GM20431 (cell line): ENCODE results near the gene ACBD6.

Experiments
- in situ Hi-C: fragments of 300-500 bp; cut with MseI, MboI; formaldehyde crosslinking; loops from one replicate; pipeline ENCODE4 v1.15.0; 2020; ENCODE audit warnings: low sequenced_read_pairs; ENCODE audit not compliant: unreplicated experiment

Gene ACBD6

DNA sequence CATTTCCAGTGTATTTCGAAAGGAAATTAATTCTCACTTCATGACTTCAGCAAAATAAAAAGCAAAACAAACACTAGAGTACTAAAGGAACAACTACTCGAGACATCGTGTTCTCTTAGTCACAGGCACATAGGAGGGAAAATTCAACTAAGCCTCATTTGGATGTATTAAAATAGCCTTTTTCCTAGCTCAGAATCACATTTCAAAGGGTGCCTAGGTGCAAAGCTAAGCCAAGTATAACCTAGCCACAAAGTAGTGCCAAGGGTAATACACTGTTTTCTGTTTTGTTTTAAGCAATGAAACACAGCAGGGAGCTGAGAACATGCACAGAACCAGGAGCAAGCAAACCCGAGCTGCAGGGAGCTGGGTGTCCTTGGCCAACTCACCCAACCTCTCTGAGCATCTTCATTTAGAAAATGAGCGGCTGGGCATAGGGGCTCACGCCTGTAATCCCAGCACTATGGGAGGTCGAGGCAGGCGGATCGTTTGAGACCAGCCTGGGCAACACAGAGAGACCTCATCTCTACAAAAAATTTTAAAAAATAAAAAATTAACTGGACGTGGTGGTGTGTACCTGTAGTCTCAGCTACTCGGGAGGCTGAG, 26.6 kb upstream of the ACBD6 start:
- in situ Hi-C loops: loop anchor here (10.0 to 25.0 kb wide), 2 partner anchors 326 to 633 kb away; no protein-coding TSS in a partner anchor

DNA sequence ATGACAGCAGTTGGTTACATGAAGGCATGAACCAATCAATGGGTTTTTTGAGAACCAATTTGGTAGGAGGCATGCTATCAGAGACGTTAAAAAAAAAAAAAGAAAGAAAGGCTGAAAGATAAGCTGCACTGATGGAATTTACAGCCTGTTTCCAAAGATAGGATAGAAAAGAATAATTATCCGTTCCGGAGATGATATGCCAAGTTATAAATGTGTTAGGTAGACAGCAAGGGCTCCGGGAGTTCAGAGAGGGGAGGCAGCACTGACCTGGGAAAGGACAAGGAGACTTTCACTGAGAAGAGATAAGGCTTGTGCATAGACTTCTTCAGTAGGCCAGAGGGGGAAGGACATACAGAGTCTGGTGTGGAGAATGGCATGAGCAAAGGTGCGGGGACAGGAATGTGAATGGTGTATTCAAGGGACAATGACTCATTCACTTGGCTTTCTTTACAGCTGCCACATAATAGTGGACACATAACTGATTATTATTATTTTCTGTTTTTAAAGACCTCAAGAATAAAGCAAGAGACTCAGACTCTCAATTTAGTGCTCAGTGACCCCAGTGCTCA, 24.8 kb upstream of the ACBD6 start:
- in situ Hi-C loops: loop anchor here (10.0 to 25.0 kb wide), 2 partner anchors 328 to 635 kb away; no protein-coding TSS in a partner anchor

DNA sequence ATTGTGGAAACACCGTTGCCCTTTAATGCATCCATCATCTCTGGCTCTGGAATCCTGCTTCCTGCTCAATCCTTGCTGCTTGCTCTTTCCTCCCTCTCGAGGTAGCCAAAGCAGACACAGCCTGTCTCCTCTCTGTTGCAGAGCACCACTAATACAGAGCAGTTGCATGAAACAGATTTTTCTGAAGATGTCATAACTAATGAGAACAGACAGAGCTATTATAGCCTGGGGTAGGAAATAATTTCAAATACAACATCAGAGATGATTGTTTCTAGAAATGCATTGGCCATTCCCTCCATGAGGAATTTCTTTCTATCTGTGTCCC, 23.3 kb upstream of the ACBD6 start:
- in situ Hi-C loops: loop anchor here (10.0 to 25.0 kb wide), 2 partner anchors 329 to 637 kb away; no protein-coding TSS in a partner anchor

DNA sequence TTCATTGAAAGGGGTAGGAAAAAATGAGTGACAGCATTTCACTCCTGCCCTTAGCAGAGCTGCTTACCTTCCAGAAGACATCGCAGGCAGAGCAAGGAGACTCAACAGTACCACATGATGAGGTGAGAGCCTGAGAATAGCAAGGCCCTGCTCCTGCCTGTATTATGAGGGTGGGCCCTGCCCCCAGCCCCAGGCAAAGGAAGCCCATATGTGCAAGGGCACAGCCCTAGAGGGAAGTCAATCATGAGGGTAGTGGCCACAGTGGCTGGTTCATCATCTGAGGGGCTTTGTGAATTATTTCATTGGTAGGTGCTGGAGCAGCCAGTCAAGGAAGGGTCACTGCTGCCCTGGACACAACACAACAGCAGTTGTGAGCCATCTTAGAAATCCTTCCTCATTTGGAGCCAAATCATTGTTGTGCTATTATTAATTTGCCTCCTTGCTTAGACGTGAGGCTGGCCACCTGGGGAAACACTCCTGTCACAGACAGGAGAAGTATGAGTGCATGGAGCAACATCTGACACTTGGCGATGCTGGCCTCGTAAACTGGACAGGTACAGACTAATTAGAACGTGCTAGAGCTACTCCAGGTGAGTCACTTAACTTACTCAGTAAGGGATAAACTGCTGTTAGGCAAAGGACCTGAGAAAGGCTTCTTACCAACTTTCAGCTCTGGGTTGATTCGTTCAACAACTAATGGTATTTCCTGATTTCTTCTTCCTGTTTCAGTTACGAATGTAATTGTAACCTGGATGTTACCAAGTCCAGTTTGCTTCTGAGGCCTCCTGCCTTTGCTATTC, 22.7 kb upstream of the ACBD6 start:
- in situ Hi-C loops: loop anchor here (10.0 to 25.0 kb wide), 2 partner anchors 330 to 637 kb away; no protein-coding TSS in a partner anchor

DNA sequence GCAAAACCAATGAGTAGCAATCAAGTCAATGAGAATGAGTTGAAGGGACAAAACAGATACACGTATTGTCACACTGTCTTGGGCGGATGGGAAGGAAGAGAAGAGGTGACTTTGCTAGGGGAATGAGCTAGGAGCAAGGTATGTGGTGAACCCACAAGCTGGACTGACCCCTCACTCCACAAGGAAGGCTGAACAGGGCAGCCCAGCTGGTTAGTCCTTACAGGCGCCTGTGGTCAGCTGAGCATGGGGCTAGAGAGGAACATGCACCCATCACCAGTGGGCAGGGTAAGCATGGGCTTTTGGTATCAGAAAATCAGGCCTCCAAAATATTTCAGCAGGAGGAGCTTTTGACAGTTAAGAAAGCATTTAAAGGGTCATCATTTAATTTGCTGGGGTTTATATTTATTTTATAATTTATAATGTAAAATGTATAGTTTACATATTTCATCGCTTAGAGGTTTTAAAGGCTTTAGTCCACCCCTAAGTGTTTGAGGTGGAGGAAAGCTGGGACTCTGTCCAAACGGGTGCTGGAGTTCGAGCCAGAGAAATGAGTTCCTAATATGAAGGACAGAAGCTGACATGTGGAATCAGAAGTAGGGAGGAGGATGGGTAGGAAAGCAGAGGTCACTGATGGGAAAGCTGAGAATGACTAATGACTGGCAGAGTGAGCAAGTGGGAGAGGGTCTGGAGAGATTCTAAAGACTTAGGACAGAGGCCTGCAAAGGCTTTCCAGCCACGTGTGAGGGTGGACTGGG, 22.0 kb upstream of the ACBD6 start:
- in situ Hi-C loops: loop anchor here (10.0 kb wide), 1 partner anchor 330 kb away; no protein-coding TSS in a partner anchor

DNA sequence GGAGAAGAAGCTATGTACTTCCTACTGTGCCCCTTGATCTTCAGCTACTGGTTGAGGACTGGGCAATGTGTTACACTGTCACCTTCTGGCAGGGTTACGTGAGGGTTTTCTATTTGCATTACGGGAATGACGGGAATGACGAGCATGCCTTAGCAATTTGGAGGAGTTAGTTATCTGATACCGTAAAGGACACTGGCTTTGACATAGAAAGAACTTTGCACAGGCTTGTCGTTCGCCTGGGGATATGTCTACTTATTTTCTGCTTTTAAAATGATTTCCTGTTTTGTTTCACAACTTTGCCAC, 19.8 kb upstream of the ACBD6 start:
- in situ Hi-C loops: loop anchor here (10.0 kb wide), 1 partner anchor 333 kb away; no protein-coding TSS in a partner anchor

DNA sequence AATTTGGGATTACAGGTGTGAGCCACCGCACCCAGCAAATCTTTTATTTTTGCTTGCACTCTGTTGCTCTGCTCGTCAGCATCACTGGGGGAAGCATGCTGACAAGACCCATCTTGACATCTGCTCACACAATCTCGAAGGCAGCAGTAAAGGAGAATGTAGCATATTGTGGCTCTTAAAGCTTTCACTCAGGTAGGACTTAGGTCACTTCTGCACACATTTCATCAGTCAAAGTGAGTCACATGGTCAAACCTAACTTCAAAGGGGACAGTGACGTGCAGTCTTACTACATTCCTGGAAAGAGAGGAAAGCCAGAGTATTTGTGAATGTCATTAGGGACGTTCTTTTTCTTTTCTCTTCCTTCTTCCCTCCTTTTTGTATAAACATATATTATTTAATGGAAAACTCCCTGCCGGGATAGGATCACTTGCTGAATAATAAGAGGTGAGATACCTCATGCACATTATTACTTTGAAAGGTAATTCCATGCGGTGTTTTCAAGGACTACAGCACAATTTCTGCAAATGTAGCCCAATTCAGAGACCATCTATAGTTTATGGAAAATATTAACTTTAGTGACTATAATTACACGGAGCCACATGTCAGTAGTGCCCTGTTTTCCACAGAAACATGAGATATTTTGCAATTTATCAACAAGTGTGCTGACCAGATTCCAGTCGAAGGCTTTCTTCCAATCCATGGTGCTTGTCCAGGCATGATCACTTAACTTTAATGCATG, 19.3 kb upstream of the ACBD6 start:
- in situ Hi-C loops: loop anchor here (10.0 kb wide), 1 partner anchor 333 kb away; no protein-coding TSS in a partner anchor

DNA sequence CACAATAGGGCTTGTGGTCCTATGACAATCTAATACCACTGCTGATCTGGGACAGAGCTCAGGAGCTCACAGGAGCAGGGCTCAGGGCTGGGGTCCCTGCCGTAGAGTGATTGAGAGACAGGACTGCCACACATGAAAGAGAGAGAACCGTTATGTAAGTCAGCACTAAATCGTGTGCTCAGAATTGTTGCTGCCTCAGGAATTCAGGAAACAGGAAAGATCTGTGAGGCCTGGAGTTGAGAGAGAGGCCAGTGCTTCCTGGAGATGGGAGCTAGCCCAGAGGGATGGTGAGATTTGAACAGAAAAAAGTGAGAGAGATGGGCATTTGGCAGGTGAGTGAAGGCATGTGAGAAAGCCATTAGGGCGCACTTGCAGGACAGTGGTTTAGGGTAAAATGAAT, 17.5 kb upstream of the ACBD6 start:
- in situ Hi-C loops: loop anchor here (10.0 kb wide), 1 partner anchor 335 kb away; no protein-coding TSS in a partner anchor

DNA sequence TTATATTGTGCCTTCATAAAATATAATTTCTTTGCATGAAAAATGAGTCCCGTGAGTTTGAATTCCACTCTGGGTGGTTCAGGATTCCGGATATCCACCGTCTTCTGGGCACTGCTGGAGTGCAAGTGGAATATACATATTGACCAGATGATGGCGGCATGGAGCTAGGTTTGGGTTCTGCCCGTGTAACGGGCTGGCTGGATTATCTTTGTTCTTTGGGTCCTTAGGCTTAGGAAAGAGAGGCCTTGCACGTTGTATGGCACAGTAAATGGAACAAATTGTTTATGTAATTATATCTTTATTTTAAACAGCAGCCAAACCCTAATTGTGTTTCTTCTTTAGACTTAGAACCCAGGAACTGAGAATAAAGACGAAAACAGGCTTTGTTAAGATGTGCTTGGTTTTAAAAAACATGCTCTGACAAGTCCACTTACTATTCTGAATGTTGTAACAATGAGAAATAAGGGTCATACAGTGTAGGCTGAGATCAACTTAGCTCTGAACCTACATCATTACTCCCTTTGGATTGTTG, 13.5 kb upstream of the ACBD6 start:
- in situ Hi-C loops: no loop called here

DNA sequence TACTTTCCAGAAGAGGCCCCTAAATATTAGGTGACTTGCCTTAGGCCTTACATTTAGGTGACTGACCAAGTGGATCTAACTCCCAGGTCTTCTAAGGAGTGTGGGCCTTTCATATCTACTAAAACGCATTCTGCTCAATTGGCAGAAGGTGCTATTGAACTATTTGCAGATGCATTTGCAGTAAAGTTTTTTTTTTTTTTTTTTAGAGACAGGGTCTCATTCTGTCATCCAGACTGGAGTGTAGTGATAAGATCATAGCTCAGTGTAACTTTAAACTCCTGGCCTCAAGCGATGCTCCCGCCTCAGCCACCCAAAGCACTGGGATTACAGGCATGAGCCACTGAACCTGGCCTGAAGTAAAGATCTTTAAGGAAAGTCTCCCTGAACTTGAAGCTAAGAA, 13.0 kb upstream of the ACBD6 start:
- in situ Hi-C loops: no loop called here

DNA sequence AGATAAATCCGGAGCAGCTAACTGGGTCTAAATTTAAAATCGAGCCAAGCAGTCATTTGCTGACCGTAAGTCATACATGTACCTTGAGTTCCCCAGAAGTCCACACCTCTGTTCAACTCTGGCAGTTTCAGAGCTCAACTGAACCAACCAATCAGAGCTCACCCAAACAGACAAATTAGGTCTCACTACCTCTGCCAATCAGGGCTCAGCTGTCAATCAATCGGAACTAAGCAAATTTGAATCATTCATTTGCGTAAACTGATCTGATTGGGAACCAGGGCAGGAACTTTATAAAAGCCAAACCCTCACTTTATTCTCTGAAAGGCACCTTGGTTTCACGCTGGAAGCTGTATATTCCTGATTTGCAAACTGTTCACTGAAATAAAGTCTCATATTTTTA, 11.2 kb upstream of the ACBD6 start:
- in situ Hi-C loops: no loop called here

DNA sequence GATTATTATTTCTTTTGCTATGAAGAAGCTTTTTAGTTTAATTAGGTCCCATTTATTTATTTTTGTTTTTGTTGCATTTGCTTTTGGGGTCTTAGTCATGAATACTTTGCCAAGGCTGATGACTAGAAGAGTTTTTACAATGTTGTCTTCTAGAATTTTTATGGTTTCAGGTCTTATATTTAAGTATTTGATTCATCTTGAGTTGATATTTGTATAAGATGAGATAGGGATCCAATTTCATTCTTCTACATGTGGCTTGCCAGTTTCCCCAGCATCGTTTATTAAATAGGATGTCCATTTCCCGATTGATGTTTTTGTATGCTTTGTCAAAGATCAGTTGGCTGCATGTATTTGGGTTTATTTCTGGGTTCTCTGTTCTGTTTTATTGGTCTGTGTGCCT, 8.5 kb upstream of the ACBD6 start:
- in situ Hi-C loops: no loop called here

DNA sequence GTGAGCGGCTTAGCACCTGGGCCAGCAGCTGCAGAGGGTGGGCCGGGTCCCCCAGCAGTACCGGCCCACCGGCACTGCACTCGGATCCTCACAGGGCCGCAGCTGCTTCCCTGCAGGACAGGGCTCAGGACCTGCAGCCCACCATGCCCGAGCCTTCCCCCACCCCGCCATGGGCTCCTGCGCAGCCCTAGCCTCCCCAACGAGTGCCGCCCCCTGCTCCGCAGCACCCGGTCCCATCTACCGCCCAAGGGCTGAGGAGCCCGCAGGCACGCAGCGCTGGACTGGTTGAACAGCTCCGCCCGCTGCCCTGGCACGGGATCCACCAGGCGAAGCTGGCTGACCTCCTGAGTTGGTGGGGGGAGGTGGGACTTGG, 6.3 kb upstream of the ACBD6 start:
- in situ Hi-C loops: no loop called here

DNA sequence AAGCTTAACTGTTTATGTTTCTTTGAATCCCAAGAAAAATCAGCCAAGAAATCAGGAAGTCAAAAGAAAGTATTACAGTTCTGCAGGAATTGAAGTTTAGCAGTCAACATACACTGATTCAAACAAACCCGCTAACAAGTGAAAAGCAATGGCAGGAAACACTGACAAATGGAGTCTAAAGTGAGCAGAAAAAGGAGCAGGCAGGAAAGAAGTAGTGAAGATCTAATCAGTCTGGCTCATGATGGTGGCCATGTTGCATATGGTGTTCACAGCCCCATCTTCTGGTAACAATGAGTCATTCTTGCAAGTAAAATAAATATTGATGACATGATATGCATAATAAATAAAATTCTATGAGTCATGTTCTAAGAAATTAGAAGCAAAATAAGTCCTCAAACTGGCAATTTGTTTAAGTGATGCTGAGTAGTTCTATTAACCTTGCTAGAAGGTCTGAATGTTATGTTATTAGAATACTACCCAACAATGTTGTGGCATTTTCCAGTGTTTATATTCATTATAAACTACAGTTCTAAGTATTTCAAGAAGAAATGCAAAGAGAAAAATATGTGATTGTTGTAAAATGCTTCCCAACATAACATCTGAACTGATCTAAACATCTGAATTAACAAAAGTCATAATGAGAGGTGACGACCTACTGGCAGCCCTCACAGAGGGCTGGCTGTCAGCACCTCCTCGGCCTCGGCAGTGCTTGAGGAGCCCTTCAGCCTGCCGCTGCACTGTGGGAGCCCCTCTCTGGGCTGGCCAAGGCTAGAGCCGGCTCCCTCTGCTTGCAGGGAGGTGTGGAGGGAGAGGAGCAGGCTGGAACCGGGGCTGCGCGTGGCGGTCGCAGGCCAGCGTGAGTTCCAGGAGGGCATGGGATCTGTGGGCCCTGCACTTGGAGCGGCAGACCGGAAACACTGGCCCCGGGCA, 5.7 kb upstream of the ACBD6 start:
- in situ Hi-C loops: no loop called here

DNA sequence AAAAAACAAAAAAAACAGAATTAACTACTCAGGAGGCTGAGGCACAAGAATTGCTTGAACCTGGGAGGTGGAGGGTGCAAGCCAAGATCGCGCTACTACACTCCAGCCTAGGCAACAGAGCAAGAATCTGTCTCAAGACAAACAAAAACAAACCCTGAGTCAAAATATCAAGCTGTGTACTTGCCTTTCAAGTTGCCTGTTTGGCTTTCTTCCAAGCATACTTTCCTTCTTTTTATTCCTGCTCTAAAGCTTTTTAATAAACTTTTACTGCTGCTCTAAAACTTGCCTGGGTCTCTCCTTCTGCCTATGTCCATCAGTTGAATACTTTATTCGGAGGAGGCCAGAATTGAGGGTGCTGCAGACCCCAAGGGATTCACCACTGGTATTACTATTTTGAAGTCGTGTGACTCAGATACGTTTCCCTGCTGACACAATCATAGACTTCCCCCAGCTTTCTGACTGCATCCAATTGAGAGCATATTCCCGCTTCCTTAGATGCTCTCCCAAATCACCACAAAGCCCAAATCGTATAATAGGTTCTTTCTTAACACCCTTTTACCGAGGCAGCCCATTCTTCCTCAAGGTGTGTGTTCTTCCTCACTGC, 3.5 kb upstream of the ACBD6 start:
- in situ Hi-C loops: no loop called here

DNA sequence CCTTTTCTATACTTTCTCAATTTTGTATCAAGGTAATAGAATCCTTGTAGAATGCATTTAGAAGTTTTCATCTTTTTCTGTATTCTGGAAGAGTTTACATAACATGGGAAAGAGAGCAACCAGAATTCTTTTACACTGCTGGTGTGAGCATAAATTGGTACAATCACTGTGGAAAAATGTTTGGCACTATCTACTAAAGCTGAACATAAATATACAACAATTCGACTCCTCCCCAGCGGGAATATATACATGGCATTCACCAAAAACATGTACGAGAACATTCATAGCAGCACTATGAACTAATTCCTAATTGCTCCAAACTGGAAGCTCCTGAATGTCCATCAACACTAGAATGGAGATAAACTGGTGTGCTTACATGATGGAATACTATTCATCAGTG, 1.8 kb upstream of the ACBD6 start:
- in situ Hi-C loops: no loop called here

DNA sequence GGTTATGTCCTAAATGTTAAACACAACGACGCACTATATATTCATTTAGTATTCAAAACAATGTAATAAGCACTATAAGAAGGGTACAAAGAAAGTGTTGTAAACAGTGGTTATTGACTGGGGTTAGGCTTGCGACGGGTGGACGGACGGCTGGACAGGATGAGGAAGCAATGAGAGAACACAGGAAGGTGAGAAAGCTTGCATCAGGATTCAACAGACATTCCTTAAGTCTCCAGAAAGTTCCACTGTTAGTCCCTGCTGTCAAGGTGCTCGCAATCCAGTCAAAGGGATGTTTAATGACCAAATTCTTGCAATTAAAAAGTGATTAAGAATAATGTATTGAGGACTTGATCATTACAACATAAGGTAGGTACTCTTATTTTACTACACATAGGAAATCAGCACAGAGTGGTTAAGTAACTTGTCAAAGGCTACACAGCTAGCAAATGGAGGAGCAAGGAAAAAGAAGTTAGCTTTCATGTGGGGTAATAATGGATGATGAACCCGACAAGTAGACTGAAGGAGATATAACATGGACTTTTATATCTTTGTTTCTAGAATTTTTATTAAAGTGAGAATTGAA, 994 bp upstream of the ACBD6 start:
- in situ Hi-C loops: no loop called here

DNA sequence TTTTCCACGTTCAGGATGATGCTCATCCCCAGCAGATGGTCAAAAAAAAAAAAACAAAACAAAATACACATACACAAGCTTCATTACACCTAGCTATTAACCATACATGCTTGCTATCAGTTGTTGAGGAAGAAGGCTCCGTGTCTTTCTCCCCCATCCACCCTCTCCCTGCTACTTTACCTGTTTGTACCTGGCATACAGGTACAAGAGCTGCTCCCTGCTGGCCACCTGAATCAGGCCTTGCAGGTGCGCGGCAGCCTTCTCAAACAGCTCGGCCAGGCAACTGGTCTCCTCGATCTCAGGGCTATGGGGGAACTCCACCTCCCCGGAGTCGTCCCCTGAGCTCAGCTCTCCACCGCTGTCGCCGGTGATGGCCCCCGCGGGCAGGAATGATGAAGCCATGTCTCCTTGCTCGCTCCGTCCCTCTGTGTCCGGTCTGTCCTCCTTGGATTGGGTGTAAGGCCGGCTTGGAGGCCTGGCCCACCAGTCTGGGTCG, 464 bp downstream of the ACBD6 start:
- in situ Hi-C loops: no loop called here
